NCI-H524 (cell line): Measurements from ENCODE around the gene CD8B2.
"Not testable (repeated sequence)": the region's sequence is repeated elsewhere in the genome, so short reads cannot be mapped to it uniquely, and the experiment has no call there.

Experiments used
- DNase-seq, 2 experiments: peaks; one replicate each; lab custom pipeline; 2025; lab: John Stamatoyannopoulos, UW

Gene CD8B2

GRCh38 chr2:106511934-106512333 lies 24.8 kb downstream of the CD8B2 start:
- not testable (repeated sequence) for DNase-seq

DNA sequence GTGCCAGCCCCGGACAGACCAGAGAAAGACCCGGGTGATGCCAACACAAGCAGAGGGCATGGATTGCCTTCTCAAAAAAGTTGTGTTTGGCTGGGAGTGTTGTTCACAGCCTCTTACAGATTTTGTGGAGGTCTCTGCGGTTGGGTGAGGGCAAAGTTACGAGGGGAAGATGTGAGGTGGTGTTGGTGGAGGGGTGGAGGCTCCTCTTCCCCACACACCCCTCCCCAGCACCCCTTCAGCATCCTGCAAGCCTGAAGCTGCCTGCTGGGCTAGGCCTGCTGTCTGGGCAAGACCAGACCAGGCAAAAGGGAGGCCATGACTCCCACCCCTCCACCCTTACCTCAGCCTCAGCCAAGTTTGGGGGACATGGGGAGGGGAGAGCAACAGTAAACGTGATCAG lies 26.2 kb downstream of the CD8B2 start:
- DNase-seq: not testable (repeated sequence)

GRCh38 chr2:106514827-106515226 lies 27.7 kb downstream of the CD8B2 start:
- DNase-seq: not testable (repeated sequence)

DNA sequence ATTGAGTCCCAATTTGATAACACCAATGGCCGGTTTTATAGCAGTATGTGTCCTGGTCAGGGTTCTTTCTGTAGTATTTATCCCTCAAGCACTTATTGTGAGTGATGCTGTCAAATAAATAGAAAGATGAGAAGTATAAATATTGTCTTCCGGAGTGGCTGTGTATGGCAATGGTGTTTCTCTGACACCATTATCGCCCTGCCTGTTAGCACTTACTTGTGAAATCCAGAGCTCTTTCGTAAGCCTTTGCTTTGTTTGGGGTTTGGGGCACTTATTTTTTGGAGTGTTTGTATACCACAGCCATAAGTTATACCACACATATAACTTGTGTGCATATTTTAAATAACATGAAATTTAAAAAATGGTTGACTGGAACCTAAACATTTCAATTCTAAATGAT lies 29.3 kb downstream of the CD8B2 start:
- no peak for DNase-seq

DNA sequence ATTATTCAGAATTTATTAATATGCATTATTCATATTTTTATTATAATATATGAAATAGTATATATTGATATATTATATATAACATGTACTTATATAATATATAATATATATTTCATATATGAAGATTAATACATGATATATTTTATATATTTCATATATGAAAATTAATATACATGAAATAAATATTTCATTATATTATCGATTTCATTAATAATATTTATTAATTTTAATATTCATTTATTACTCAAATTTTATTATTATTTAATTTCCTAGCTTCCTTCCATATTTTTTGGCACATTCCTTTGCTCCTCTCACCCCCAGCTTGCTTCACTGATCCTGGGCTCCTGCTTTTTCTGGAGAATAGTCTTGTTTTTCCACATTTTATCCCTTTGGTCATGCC lies 29.7 kb downstream of the CD8B2 start:
- DNase-seq: no peak

DNA sequence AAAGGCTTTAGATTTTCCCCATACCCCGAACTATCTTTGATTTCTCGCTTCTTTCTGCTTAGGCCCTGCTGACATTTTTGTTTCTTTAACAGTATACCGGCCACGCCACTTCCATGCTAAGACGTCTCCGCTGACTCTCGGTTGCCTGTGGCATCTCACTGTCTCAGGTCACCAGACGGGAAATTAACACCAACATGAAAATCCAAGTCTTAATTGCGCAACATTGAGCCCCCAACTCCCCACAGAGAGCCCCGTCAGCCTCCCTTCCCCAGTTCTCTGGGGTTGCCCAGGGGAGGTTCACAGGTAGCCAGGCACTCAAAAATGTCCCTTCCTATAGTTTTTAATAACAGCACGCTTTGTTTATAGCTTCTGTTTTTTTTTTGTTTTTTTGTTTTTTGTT lies 30.2 kb downstream of the CD8B2 start:
- no peak for DNase-seq

GRCh38 chr2:106519767-106520166 lies 32.6 kb downstream of the CD8B2 start:
- DNase-seq: no peak

GRCh38 chr2:106521016-106521415 lies 33.9 kb downstream of the CD8B2 start:
- no peak for DNase-seq

- no peak for DNase-seq
Observed at GRCh38 chr2:106523976-106524665, 37.0 kb downstream of the CD8B2 start.

- DNase-seq: no peak
Observed at GRCh38 chr2:106530866-106531265, 43.7 kb downstream of the CD8B2 start.

DNA sequence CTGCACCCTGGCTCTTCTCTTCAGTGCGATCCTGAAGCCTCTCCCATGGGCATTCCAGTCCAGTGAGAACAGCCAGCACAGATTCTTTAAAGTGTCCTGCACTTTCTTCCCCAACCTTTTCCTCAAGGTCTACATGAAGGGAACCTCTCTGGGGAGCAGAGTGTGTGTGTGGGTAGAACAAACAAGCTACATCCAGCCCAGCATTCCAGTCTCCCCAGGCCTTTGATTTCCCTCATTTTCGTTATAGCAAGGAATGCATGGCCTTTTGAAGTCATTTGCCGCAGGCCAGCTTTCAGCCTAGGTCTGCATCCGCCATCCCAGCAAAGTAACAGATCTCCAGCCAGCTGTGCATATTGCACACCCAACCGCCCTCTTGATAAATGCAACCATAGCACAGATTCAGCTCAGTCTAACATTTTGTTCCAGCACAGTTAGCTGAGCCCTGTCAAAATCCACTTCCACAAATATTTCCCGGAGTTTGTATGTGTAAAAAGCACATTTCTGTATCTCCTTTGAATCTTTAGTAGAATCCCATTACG lies 44.6 kb downstream of the CD8B2 start:
- no peak for DNase-seq

DNA sequence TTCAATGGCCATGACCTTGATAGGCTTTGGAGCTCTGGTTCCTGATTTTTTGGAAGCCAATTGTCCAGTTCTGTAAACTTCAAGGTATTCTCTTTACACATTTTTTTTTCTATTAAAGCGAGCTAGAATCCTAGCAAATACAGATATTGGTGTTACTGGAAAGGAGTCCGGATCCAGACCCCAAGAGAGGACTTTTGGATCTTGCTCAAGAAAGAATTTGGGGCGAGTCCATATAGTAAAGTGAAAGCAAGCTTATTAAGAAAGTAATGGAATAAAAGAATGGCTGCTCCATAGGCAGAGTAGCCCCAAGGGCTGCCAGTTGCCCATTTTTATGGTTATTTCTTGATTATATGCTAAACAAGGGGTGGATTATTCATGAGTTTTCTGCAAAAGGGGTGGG lies 45.1 kb downstream of the CD8B2 start:
- DNase-seq: no peak

- no peak for DNase-seq
Observed at GRCh38 chr2:106534471-106534870, 47.3 kb downstream of the CD8B2 start.

GRCh38 chr2:106536490-106536889 lies 49.3 kb downstream of the CD8B2 start:
- DNase-seq: no peak

GRCh38 chr2:106537047-106537446 lies 49.9 kb downstream of the CD8B2 start:
- DNase-seq: no peak

DNA sequence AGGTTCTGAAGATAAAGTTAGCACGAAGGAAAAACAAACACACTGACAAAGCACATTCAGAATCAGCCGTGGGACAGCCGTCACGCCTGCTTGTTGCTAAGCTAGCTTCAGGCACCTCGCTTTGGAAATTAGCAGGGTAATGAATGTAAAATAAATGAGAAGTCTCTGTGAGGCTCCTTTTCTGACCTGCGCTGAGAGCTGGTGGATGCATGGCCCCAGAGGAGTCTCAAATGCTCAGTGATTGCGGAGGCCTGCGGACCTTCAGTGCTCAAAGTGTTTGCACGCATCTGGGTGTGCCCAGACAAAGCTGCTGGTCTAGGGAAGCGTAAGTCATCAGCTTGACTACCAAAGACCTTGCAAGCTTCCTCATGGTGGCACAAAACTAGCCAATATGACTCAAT lies 50.6 kb downstream of the CD8B2 start:
- no peak for DNase-seq

DNA sequence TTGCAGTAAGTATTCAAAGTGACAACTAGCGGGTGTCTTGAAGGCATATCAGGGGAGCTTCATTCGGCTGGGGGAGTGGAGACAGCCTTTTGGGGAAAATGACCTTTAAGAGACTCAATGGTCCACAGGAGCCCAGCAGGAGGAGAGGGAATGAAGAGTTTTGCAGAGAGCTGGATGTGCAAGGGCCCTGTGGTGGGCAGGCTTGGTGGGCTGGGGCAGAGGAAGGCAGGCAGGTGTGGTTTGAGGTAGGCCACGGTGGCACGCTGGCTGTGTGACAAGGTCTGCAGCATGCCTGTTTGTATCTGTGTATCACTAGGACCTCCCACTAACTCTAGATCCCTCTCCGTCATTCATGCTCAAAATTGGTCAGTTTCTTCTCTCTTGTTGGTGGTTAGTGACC lies 53.7 kb downstream of the CD8B2 start:
- no peak for DNase-seq

DNA sequence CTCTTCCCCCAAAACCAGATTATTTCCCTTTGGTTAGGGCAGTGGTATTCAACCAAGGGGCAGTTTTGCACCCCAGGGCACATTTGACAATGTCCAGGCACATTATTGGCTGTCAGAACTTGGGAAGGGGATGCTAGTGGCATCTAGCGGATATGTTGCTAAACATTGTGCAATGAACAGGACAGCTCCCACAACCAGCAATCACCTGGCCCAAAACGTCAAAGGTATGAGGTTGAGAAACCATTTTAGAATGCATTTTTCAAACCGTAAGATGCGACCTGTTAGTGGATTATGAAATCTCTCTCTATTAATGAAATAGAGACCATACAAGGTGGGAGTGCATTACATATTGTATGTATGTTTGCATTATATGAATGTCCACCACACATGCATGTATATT lies 54.2 kb downstream of the CD8B2 start:
- no peak for DNase-seq

GRCh38 chr2:106542746-106543359 lies 55.7 kb downstream of the CD8B2 start:
- DNase-seq: peak; percentile 27 to 76

GRCh38 chr2:106545007-106545406 lies 57.8 kb downstream of the CD8B2 start:
- DNase-seq: peak in 1 of 2 experiments; percentile 63

- no peak for DNase-seq
Observed at GRCh38 chr2:106546391-106546990, 59.3 kb downstream of the CD8B2 start.

DNA sequence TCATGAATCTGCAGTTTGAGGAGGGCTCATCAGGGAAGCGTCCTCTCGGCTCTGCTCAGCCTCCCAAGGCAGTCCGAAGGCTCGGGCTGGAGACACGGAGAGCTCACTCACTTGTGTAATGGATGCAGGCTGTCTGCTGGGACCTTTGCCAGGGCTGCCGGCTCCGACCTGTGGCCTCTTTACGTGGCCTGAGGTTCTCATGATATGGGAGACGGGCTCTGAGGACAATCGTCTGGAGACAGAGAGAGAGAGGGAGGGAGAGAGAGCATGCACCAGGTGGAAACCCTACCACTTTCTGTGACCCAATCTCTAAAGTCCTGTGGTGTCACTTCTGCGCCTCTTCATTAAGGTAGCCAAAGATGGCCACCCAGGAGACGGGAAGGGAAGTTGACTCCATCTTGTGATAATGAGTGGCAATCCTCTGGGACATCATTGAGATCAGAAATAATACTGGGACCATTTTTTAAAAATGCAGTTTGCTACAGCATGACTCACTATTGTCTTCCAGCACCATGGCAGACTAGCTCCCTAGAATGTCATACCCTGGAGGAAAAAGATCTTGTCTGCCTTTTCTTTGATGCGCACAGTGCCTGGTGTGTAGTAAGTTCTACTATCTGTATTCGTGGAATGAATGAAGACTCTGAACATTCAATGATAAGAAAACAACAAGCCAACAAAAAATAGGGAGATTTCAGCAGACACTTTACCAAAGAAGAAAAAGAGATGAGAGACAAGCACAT lies 60.2 kb downstream of the CD8B2 start:
- DNase-seq: no peak
